Renal cortex interstitium (tissue), 11 donors: ENCODE data around the gene RANBP17. TPM values are rescaled to one million over a fixed set of nuclear protein-coding genes. Genes with fewer than 3 reads are reported as not detected.
"Not testable (repeated sequence)": the region's sequence is repeated elsewhere in the genome, so short reads cannot be mapped to it uniquely, and the experiment has no call there.

ENCODE experiments used
- DNase-seq, 11 donors: peaks; one replicate each; pipeline ENCODE4 v3.0.0-alpha.2; 2013; ENCODE audit warnings: low read depth in 9 of 11, low spot score in 4 of 11; ENCODE audit errors: extremely low read depth in 1 of 11
- polyA plus RNA-seq, 3 donors: library from polyadenylated mRNA; unstranded; fragments of 120-200 nt; gene quantifications; one replicate each; pipeline ENCODE4 v1.2.1, GENCODE V29; 2013; ENCODE audit not compliant: insufficient read length in 3 of 3

RANBP17 gene
- polyA plus RNA-seq, 3 donors = 9.7 to 16.2 (median 12.6) TPM

- DNase-seq = no peak
Measured at GRCh38 chr5:171127314-171127713, 265.5 kb downstream of the RANBP17 start.

- DNase-seq = no peak
Measured at GRCh38 chr5:171128136-171128535, 266.3 kb downstream of the RANBP17 start.

DNA sequence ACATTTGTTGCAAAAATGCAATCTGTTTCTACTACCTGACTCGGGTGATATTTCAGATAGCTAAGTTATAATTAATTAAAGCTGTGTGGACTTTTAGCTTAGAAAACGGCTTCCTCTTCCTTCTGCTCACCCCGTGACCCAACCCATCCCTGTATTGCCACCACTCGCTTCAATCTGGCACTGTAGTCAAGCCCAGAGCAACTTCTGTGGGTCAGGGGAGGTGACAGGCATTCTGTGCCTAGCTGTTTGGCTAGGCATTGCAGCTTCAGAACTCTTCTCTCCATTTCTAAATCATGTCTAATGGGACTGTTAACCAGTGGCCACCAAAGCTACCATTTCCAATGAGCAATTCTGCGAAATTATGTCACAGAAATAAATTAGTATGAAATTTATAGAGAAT is 267.5 kb downstream of the RANBP17 start:
- DNase-seq = no peak

- DNase-seq = no peak
Measured at GRCh38 chr5:171131497-171131896, 269.7 kb downstream of the RANBP17 start.

GRCh38 chr5:171137768-171138525 is 276.1 kb downstream of the RANBP17 start:
- DNase-seq = no peak

- no peak for DNase-seq
Measured at GRCh38 chr5:171139227-171139626, 277.4 kb downstream of the RANBP17 start.

- no peak for DNase-seq
Measured at GRCh38 chr5:171142617-171143016, 280.8 kb downstream of the RANBP17 start.

DNA sequence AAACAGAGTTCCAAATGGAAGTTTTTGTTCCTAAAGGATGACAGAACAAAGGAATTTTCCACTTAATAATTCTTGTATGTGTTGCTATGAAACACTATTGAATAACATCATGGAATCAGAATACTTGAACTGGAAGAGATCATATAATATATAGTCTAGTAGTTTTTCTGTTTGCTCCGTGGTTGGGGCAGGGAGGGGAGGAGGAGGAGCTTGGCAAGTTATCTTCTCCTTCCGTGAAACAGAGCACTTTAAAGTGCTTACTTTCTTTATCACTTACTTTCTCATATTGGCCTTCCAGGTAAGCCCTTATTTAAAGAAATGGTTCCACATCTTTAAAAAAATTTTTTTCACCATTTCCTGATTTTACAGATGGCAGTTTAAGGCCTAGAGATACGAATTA is 281.4 kb downstream of the RANBP17 start:
- DNase-seq = no peak

GRCh38 chr5:171143926-171144325 is 282.1 kb downstream of the RANBP17 start:
- no peak for DNase-seq

DNA sequence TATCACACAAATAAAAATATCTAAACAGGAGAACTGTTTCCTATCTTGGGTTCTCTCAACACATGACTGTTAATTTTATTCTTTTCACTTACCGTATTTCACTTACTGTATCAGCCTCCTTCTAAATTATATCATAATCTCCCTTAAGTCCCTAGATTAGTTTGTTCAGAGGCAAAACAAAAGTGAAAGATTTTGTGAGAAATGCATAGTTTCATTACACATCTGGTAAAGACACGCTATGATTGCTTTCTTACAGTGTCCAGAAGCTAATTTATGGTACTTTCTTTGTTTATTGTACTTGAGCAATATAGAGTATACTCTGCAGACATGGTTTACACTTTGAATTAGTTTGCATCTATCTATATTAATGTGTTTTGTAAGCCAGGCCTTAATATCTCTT is 287.5 kb downstream of the RANBP17 start:
- no peak for DNase-seq

DNA sequence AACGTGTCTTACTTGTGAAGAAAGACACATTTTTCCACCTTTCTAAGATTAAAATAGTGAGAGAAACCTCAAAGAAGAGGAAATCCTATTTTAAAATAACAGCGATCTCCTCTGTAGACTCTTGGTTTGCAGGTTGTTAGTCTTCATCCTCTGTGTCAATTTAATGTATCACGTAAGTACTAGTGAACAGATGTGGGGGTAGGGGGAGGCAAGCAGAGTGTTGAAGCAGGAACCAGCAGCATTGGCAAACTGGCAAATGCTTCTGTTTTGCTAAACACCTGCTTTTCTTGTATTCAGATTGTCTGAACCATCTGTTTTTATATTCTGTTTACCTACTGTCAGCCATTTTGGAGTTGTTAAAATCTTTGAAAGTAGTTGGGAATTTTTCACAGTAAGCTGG is 288.0 kb downstream of the RANBP17 start:
- no peak for DNase-seq

DNA sequence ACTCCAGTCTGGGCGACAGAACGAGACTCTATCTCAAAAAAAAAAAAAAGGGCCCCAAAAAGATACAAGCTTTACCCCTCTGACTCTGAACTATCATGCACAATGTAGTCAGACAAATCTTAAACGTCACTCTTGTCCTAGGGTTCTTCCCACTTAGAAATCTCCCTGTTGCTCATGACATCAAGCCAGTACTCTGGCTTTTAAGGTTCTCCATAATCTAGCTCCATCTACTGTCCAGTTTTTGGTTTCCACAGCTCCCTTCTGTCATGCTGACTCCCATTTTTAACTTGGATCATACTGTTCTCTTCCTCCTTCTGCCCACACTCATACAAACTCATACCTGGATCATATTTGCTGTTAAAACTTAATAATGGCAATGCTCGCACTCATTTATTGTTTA is 290.6 kb downstream of the RANBP17 start:
- DNase-seq = no peak

DNA sequence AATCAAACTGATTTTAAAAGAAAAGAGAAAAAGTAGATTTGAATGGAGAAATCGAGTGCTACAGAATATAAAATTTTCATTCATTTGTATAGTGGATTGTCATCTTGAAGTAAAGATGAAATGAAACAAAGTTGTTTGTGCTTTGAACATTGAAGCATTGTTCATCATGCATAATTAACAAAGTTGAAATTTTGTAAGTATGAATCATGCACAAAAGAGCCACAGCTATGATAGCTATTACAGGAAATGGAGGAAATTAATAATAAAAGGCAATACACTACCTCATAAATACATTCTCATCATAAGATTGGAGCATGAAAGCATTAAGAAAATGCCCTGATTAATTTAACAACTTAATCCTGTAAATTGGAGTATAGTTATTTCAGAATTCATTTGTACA is 293.8 kb downstream of the RANBP17 start:
- no peak for DNase-seq

DNA sequence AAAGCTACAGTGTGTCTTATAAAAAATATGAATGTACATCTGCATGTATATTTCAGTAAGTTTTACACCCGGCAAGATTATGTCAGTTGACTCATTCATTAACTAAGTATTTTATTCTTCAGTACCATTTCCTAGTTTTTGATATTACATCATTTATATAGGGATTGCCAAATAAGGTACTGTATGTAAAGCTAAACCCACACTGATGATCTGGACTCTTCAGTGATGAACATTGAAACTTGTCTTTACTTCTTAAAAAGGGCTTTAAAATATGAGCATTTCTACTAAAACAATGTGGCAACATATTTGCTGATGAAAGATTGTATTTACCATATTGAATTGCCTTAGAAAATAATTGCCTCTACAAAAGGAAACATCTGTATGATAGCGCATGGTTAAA is 295.5 kb downstream of the RANBP17 start:
- no peak for DNase-seq

DNA sequence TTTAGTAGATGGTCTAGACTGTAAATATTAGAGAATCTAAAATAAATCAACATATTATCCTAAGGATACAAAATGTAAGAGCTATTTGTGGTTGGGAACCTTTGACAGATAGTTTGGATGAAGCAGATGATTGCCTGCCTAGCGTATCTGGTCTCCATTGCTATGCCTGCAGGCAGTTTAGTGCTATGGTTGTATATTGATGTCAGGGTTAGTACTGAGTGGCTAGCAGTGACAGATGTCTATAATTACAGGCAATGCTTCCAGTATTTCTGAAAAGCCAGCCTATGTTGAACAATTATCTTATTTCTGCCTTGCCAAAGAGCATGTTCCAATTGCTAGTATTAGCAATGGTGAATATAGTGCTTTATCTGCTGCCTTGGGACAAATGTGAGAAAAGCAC is 296.0 kb downstream of the RANBP17 start:
- no peak for DNase-seq

GRCh38 chr5:171158581-171158980 is 296.8 kb downstream of the RANBP17 start:
- no peak for DNase-seq

GRCh38 chr5:171162165-171162564 is 300.3 kb downstream of the RANBP17 start:
- DNase-seq = no peak

DNA sequence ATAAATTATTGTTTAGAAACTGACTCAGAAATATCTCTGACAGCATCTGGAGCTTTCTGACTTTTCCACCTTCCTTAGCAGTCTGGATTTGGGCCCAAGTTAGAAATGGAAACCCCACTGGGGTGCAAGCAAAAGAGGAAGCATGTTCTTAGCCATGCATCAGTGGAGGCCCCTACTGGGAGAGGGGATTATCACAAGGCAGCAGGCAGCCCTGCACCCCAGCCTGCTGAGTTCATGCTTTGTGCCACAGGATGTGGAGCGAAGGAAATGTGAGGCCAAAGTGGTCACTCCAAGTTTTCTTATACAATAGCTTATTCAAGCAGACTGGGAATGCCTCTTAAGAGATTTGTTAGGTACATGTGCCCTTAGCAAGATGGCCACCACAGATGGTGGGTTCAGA is 300.8 kb downstream of the RANBP17 start:
- DNase-seq = peak in 4 of 11 donors; percentile 1 to 11 (median 8)

DNA sequence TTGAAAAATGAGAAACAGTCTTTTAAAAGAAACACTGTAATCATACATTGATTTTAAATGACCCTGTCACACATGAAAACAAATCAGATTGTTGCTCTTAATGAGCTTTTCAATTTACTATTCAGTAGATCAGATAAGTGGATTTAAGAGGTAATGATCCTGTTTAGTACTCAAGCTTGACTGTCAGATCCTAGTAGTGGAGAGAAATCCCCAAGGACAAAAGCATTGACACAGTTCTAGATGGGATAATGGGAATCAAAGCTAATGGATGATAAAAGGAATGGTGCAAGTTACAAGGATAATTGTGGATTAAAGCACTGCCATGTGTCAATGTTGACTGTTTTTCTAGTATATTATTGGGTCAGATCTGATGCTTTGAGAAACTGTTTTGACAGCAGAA is 304.9 kb downstream of the RANBP17 start:
- no peak for DNase-seq

- no peak for DNase-seq
Measured at GRCh38 chr5:171168171-171168570, 306.4 kb downstream of the RANBP17 start.

- not testable (repeated sequence) for DNase-seq
Measured at GRCh38 chr5:171174960-171175359, 313.1 kb downstream of the RANBP17 start.
